ENCODE measurements around the gene KIAA1755. TPM values are rescaled to one million over a fixed set of nuclear protein-coding genes. Genes with fewer than 3 reads are reported as not detected.

The KIAA1755 gene
- polyA plus RNA-seq, 6 donors from 2014 or later: not detected

DNA sequence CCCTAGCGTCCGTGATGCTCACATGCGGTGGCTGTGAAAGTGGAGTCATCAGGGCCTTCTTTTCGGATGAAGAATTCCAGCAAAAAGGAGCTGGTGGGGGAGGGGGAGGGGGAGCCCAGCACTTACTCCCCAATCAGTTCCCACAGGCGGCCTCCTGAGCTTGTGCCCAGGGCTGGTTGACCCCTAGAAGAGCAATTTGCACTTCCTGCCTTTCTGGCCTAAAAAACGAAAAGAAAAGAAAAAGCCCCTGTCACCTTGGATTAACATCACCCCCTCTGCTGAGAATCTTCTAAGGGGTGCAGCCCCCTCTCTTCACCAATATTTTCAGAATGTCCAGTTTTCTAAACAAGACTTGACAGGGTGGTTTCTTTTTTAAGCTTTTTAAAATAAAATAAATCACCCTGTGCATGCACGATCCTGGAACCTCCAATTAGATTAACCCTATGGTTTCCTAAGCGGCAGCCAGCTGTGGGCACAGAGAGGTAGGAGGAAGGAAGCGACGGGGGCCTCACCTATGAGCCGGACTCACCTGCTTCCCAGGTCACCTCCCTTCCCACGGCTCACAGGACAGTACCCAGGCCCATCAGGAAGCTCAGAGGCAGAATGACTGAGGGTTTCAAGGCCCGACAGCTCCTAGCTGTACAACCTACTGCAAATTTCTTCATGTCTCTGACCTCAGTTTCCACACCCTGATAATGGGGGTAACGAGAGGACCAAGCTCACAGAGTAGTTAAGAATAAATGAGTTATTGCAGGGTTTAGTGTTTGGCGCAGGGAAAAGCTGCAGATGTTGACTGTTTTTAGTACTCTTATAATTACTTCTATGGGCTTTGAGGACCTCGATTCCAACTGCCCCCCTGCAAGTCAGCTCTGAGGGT is 85.0 kb downstream of the KIAA1755 start:
- ATAC-seq (ENCODE audit: low read depth in 2 of 2): no peak
- Mint-ChIP-seq H3K27me3 (peaks cover 5 to 34% (median 33%) of the 10 kb centered on the region in 3 donors), H3K4me1 (no peaks in the 10 kb centered on the region)

GRCh38 chr20:38173237-38174156 is 87.0 kb downstream of the KIAA1755 start:
- no peak for DNase-seq
- no peaks in the 10 kb centered on the region for H3K9me3 Mint-ChIP-seq
- peaks cover 0 to 22% (median 18%) of the 10 kb centered on the region in 3 donors for H3K27me3 Mint-ChIP-seq
- H3K27ac Mint-ChIP-seq: no peak overlapping the region
- no peak for ATAC-seq (ENCODE audit: low read depth in 2 of 2)
- no peaks in the 10 kb centered on the region for H3K36me3 Mint-ChIP-seq
- H3K4me1 Mint-ChIP-seq: peaks cover 0 to 11% (median 7%) of the 10 kb centered on the region in 3 donors
- no peak overlapping the region for H3K4me3 Mint-ChIP-seq

More for the DNA sequence above, 85.0 kb downstream of the KIAA1755 start:
- Mint-ChIP-seq H3K9me3 (no peaks in the 10 kb centered on the region), H3K4me3 (no peak overlapping the region), H3K36me3 (no peaks in the 10 kb centered on the region), H3K27ac (no peak overlapping the region)
- no peak for DNase-seq

DNA sequence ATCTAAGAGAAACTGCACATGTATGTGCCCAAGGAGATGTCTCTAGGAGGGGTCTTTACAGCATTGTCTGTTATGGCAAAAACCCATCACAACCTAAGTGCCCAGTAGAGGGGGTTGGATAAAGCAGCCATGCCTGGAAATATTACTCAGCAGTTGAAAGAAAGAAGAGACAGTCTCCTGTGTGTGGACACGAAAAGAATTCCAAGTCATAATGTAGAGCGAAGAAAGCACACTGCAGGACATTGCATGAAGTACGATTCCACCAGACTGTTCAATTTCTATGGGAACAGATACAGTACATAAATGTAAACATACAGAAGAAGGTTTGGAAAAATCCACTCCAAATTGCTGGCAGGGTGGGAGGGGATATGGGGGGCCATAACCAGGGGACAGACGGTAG is 88.1 kb downstream of the KIAA1755 start:
- Mint-ChIP-seq H3K9me3 (no peaks in the 10 kb centered on the region), H3K4me1 (peaks cover 0 to 12% (median 7%) of the 10 kb centered on the region in 3 donors), H3K27me3 (peaks cover 0 to 12% (median 8%) of the 10 kb centered on the region in 3 donors), H3K4me3 (no peak overlapping the region), H3K36me3 (no peaks in the 10 kb centered on the region), H3K27ac (no peak overlapping the region)
- no peak for DNase-seq
- ATAC-seq (ENCODE audit: low read depth in 2 of 2): no peak

DNA sequence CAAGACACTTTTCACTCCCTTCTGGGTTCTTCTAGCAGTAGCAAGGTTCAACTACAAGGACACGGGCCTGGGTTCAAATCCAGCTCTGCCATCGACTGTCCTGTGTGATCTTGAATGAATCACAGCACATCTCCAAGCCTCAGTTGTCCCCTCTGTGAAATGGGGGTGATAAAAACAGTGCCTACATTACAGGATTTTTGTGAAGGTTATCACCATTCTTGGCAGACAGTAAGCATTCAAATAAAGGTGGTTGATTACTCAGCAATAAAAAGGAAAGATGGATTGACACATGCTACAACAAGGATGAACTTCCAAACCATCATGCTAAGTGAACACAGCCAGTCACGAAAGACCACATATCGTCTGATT is 88.9 kb downstream of the KIAA1755 start:
- H3K4me3 Mint-ChIP-seq: no peak overlapping the region
- H3K36me3 Mint-ChIP-seq: no peaks in the 10 kb centered on the region
- ATAC-seq (ENCODE audit: low read depth in 2 of 2): no peak
- DNase-seq: no peak
- peaks cover 0 to 12% (median 7%) of the 10 kb centered on the region in 3 donors for H3K4me1 Mint-ChIP-seq
- H3K9me3 Mint-ChIP-seq: no peaks in the 10 kb centered on the region
- H3K27ac Mint-ChIP-seq: peak overlapping the region in 1 of 6 donors; percentile 11
- H3K27me3 Mint-ChIP-seq: peaks cover 0 to 8% (median 8%) of the 10 kb centered on the region in 3 donors

DNA sequence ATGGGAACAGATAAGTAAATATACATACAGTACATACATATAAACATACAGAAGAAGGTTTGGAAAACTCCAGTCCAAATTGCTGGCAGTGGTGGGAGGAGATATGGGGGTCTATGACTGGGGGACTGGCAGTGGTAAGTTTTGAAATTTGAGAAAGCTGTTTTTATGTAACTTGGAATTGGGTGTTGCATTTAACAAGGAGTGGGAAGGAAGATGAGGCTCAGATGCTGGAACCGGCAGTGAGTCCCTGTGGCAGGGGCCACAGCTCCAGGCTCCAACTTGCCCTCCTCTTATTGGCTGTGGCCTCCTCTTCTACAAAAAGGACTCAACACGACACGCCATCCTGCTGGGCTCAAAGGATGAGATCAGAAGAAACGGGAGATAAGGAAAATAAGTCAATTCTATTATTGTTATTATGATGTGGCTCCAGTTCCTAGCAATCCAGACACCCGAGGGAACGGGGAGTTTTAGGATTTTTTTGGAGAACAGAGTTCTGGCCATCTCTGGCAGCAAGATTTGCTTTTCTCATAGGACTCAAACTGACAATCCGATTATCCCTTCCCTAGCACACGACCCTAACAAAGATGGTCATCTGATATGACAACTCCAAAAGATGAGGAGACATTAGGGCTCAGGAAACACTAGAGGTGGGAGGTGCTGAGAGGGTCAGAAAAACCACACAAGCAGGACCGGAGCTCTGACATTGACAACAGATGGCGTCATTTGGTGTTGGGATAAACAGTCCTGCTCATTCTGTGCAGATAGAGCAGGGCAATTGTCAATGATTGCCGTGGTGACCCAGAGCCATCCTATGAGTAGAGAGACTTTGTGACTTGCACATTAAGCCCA is 89.5 kb downstream of the KIAA1755 start:
- Mint-ChIP-seq H3K27ac (peak overlapping the region in 1 of 6 donors; percentile 27), H3K36me3 (no peaks in the 10 kb centered on the region), H3K9me3 (no peaks in the 10 kb centered on the region), H3K4me3 (no peak overlapping the region), H3K4me1 (peaks cover 3 to 15% (median 7%) of the 10 kb centered on the region in 3 donors), H3K27me3 (peaks cover 0 to 14% (median 14%) of the 10 kb centered on the region in 3 donors)
- DNase-seq (no peak), ATAC-seq (ENCODE audit: low read depth in 2 of 2) (no peak)

DNA sequence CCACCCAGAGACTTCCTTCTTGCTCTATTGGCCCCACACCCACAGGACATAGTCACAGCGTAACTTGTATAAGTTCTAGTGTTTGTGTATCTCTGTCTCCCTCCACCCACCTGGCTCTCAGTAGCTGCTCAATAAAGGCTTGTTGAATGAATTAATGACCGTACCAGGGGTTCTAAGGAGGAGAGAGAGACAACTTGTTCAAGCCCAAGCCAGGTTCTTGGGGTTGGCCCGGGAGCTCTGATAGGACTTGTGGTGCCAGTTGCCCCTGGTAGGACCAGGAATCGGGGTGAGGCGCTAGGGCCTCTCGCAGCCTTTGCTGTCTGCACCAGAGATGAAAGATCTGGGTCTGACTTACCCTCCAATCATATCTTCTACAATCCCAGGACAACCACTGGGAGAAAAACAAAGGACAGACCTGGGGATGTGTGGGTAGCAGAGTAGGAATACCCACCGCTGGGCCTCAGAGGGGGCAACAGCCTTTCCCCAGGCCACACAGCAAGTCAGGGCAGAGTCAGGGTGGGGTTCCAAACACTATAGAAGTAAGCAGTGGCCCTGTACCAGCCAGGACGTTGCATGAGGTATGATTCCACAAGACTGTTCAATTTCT is 90.2 kb downstream of the KIAA1755 start:
- Mint-ChIP-seq H3K9me3 (no peaks in the 10 kb centered on the region), H3K27ac (peak overlapping the region in 2 of 6 donors; percentile 63 to 69), H3K4me1 (peaks cover 10 to 22% (median 13%) of the 10 kb centered on the region in 3 donors), H3K36me3 (no peaks in the 10 kb centered on the region), H3K27me3 (peaks cover 7 to 21% (median 21%) of the 10 kb centered on the region in 3 donors), H3K4me3 (no peak overlapping the region)
- ATAC-seq (ENCODE audit: low read depth in 2 of 2) (no peak), DNase-seq (no peak)

- no peak for ATAC-seq (ENCODE audit: low read depth in 2 of 2)
These were observed 90.8 kb downstream of the KIAA1755 start for GRCh38 chr20:38169636-38170193.

GRCh38 chr20:38168791-38169589 is 91.5 kb downstream of the KIAA1755 start:
- DNase-seq (no peak), ATAC-seq (ENCODE audit: low read depth in 2 of 2) (no peak)
- Mint-ChIP-seq H3K9me3 (peaks cover 0 to 1% (median 0%) of the 10 kb centered on the region in 7 donors), H3K36me3 (no peaks in the 10 kb centered on the region), H3K27me3 (peaks cover 8 to 31% (median 25%) of the 10 kb centered on the region in 3 donors), H3K4me3 (peak overlapping the region in 1 of 8 donors; percentile 72), H3K27ac (peak overlapping the region in 2 of 6 donors; percentile 16 to 61), H3K4me1 (peaks cover 15 to 23% (median 15%) of the 10 kb centered on the region in 3 donors)

More at GRCh38 chr20:38169636-38170193, 90.8 kb downstream of the KIAA1755 start:
- H3K27ac Mint-ChIP-seq: peak overlapping the region in 2 of 6 donors; percentile 63 to 69
- no peak overlapping the region for H3K4me3 Mint-ChIP-seq
- H3K4me1 Mint-ChIP-seq: peaks cover 15 to 23% (median 15%) of the 10 kb centered on the region in 3 donors
- H3K9me3 Mint-ChIP-seq: peaks cover 0 to 1% (median 0%) of the 10 kb centered on the region in 7 donors
- no peak for DNase-seq
- H3K36me3 Mint-ChIP-seq: no peaks in the 10 kb centered on the region
- peaks cover 8 to 28% (median 25%) of the 10 kb centered on the region in 3 donors for H3K27me3 Mint-ChIP-seq

DNA sequence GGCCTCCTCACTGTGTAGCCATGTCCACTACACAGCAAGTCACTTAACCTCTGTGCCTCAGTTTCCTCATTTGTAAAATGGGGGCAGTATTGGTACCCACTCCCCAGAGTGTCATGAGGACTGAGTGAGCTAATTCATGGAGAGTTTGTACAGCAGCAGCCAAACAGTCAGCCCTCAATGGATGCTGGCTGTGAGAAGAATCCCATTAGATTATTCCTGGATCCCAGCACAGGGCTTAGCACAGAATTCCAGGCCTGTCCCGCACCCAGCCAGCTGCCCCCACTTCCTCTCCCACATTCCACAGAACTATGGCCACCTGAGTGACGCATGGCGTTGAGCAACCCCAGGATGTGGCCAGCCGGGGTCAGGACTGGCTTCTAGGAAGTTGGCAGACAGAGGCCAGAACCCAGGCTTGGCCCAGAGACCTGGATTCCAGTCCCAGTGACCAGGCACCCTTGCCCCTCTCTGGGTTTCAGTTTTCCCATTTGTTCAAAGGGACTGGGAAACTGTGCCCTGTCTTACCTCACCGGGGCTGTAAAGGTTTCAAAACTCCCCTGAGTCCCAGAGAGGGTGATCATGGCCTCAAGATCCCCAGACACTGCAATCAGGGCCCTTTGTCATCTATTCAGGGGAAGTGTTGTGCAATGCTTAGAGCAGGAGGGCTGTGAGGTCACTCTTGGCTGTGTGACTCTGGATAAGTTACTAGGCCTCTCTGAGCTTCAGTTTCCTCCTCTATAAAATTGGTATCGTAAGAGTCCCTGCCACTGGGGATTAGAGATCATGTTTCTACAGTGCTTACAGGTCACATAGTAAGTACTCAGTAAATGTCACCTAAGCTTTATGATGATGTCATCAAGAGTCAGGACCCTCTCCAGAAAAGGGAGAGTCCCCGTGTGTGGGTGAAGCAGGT is 92.4 kb downstream of the KIAA1755 start:
- Mint-ChIP-seq H3K4me1 (peaks cover 15 to 23% (median 15%) of the 10 kb centered on the region in 3 donors), H3K36me3 (no peaks in the 10 kb centered on the region), H3K9me3 (peaks cover 0 to 1% (median 0%) of the 10 kb centered on the region in 7 donors), H3K27ac (peak overlapping the region in 2 of 6 donors; percentile 16 to 32), H3K27me3 (peaks cover 8 to 39% (median 25%) of the 10 kb centered on the region in 3 donors), H3K4me3 (no peak overlapping the region)
- no peak for ATAC-seq (ENCODE audit: low read depth in 2 of 2)
- DNase-seq: no peak

DNA sequence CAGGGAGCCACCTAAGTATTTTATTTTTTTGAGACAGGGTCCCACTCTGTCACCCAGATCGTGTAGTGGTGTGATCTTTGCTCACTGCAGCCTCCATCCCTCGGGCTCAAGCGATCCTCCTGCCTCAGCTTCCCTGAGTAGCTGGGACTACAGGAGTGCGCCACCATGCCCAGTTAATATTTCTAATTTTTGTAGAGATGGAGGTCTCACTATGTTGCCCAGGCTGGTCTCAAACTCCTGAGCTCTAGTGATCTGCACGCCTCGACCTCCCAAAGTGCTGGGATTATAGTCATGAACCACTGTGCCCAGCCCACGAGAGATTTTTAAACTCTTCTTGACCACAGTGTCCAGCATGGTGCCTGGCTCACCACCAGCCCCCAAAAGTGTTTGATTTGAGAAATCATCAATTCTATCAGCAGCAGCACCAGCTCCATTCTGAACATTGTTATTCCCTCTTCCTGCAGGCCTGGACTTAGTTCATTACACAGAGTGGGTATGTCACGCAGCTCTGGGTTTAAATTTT is 93.1 kb downstream of the KIAA1755 start:
- H3K27ac Mint-ChIP-seq: no peak overlapping the region
- ATAC-seq (ENCODE audit: low read depth in 2 of 2): no peak
- H3K27me3 Mint-ChIP-seq: peaks cover 11 to 45% (median 25%) of the 10 kb centered on the region in 3 donors
- H3K36me3 Mint-ChIP-seq: no peaks in the 10 kb centered on the region
- H3K9me3 Mint-ChIP-seq: peaks cover 0 to 1% (median 0%) of the 10 kb centered on the region in 7 donors
- no peak overlapping the region for H3K4me3 Mint-ChIP-seq
- peaks cover 15 to 23% (median 15%) of the 10 kb centered on the region in 3 donors for H3K4me1 Mint-ChIP-seq
- DNase-seq: no peak

Data from naive B cell (primary cell).